ENCODE data around the gene ZNF385B. TPM values are rescaled to one million over a fixed set of nuclear protein-coding genes. Genes with fewer than 3 reads are reported as not detected.

ZNF385B gene
- total RNA-seq, 1 donor from 2014 or later: 35.8 TPM

DNA sequence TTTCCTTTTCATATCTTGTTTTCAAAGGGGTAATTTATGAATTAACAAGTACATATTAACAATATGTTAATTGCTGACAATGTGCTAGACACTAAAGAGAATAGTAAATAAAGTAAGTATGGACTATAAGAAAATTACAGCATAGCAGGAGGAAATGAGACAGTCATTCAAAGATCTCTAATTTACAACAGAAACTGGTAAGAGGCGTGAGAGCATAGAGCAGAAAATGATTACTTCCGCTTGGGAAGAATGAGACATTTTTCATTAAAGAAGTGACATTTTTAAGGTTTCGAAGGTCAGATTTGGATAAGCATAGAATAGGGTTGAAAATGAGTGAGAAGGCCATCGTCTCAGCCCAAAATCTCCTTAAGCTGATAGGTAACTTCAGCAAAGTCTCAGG is 412.4 kb downstream of the ZNF385B start:
- Histone ChIP-seq H3K27ac (no peak overlapping the region), H2AFZ (replicated peaks) (no peak overlapping the region), H3K36me3 (peaks cover 14% of the 10 kb centered on the region), H3K4me1 (peaks cover 7% of the 10 kb centered on the region), H3K79me2 (ENCODE audit: low read depth) (no peaks in the 10 kb centered on the region), H3K4me2 (no peak overlapping the region), H4K20me1 (ENCODE audit: low read depth) (no peaks in the 10 kb centered on the region), H3K9ac (no peak overlapping the region), H3K4me3 (no peak overlapping the region), H3K9me3 (ENCODE audit: low read depth) (no peaks in the 10 kb centered on the region), H3F3A (ENCODE audit: low read depth) (no peaks in the 10 kb centered on the region), H3K27me3 (no peaks in the 10 kb centered on the region)
- TF ChIP-seq EZH2 (IDR thresholded peaks at IDR 0.05) (no peak), EZH2phosphoT487 (IDR thresholded peaks at IDR 0.05) (no peak), CTCF (IDR thresholded peaks at IDR 0.05) (no peak)
- H3K27me3 Mint-ChIP-seq (ENCODE audit: insufficient read depth, low read depth): no peaks in the 10 kb centered on the region
- H3K36me3 Mint-ChIP-seq: no peaks in the 10 kb centered on the region
- DNase-seq (ENCODE audit: low spot score): no peak
- H3K27ac Mint-ChIP-seq: no peak overlapping the region
- H3K9me3 Mint-ChIP-seq: no peaks in the 10 kb centered on the region
- no peak overlapping the region for H3K4me3 Mint-ChIP-seq
- H3K4me1 Mint-ChIP-seq: no peaks in the 10 kb centered on the region

DNA sequence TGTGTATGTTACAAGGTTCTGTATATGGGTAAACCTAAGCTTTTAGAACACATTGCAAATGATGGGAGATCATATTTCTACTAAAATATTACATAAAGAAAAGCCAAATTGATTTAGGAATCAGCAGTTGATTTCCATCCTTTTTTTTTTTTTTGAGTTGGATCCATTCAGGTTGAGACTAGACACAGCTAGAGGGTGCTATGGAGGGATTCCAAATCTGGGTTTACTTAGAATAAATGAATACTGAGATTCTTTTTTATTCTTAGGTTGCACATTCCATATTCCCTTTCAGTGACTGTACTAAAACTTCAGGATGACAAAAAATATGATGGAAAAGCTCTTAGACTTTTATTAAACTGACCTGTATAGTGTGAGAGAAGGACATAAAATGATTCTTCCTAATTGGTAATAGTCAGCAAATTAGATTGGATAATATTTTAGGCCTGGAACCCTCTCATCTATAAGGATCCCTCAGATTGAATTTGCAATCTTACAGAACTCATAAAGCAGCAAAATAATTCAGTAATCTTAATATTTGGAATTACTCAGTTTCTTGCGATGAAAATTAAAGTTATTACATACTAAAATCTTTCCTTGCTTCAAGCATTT is 413.5 kb downstream of the ZNF385B start:
- no peak overlapping the region for H3K9ac ChIP-seq
- no peaks in the 10 kb centered on the region for H3K9me3 ChIP-seq (ENCODE audit: low read depth)
- no peaks in the 10 kb centered on the region for H4K20me1 ChIP-seq (ENCODE audit: low read depth)
- no peak overlapping the region for H3K4me3 ChIP-seq
- no peaks in the 10 kb centered on the region for H3K27me3 Mint-ChIP-seq (ENCODE audit: insufficient read depth, low read depth)
- H3K27me3 ChIP-seq: no peaks in the 10 kb centered on the region
- no peak for TF ChIP-seq EZH2 (IDR thresholded peaks at IDR 0.05)
- no peak for TF ChIP-seq EZH2phosphoT487 (IDR thresholded peaks at IDR 0.05)
- peak; percentile 33 for TF ChIP-seq CTCF (IDR thresholded peaks at IDR 0.05)
- H3K4me1 Mint-ChIP-seq: peaks cover 5% of the 10 kb centered on the region
- H3K27ac Mint-ChIP-seq: no peak overlapping the region
- H3K36me3 ChIP-seq: peaks cover 14% of the 10 kb centered on the region
- no peaks in the 10 kb centered on the region for H3K79me2 ChIP-seq (ENCODE audit: low read depth)
- H3K27ac ChIP-seq: no peak overlapping the region
- no peaks in the 10 kb centered on the region for H3F3A ChIP-seq (ENCODE audit: low read depth)
- peaks cover 7% of the 10 kb centered on the region for H3K4me1 ChIP-seq
- no peak for DNase-seq (ENCODE audit: low spot score)
- no peaks in the 10 kb centered on the region for H3K36me3 Mint-ChIP-seq
- no peak overlapping the region for H3K4me3 Mint-ChIP-seq
- H3K9me3 Mint-ChIP-seq: no peaks in the 10 kb centered on the region
- H2AFZ ChIP-seq (replicated peaks): no peak overlapping the region
- H3K4me2 ChIP-seq: no peak overlapping the region

- H3K4me3 ChIP-seq: no peak overlapping the region
- no peak overlapping the region for H2AFZ ChIP-seq (replicated peaks)
- H3K27me3 ChIP-seq: no peaks in the 10 kb centered on the region
- H3K4me2 ChIP-seq: no peak overlapping the region
- Mint-ChIP-seq H3K36me3 (no peaks in the 10 kb centered on the region), H3K27ac (no peak overlapping the region), H3K4me1 (peaks cover 9% of the 10 kb centered on the region), H3K27me3 (ENCODE audit: insufficient read depth, low read depth) (no peaks in the 10 kb centered on the region), H3K9me3 (no peaks in the 10 kb centered on the region), H3K4me3 (no peak overlapping the region)
- no peaks in the 10 kb centered on the region for H3K9me3 ChIP-seq (ENCODE audit: low read depth)
- H4K20me1 ChIP-seq (ENCODE audit: low read depth): no peaks in the 10 kb centered on the region
- no peaks in the 10 kb centered on the region for H3K79me2 ChIP-seq (ENCODE audit: low read depth)
- peaks cover 7% of the 10 kb centered on the region for H3K4me1 ChIP-seq
- H3K36me3 ChIP-seq: peaks cover 14% of the 10 kb centered on the region
- H3F3A ChIP-seq (ENCODE audit: low read depth): no peaks in the 10 kb centered on the region
- no peak for TF ChIP-seq EZH2phosphoT487 (IDR thresholded peaks at IDR 0.05)
- TF ChIP-seq CTCF (IDR thresholded peaks at IDR 0.05): no peak
- no peak overlapping the region for H3K27ac ChIP-seq
- no peak overlapping the region for H3K9ac ChIP-seq
- DNase-seq (ENCODE audit: low spot score): no peak
Observed at GRCh38 chr2:179447421-179447820, 414.0 kb downstream of the ZNF385B start.

Measured in neural progenitor cell (in vitro differentiated cells).